ENCODE results near the gene TPX2.

TPX2 gene

DNA sequence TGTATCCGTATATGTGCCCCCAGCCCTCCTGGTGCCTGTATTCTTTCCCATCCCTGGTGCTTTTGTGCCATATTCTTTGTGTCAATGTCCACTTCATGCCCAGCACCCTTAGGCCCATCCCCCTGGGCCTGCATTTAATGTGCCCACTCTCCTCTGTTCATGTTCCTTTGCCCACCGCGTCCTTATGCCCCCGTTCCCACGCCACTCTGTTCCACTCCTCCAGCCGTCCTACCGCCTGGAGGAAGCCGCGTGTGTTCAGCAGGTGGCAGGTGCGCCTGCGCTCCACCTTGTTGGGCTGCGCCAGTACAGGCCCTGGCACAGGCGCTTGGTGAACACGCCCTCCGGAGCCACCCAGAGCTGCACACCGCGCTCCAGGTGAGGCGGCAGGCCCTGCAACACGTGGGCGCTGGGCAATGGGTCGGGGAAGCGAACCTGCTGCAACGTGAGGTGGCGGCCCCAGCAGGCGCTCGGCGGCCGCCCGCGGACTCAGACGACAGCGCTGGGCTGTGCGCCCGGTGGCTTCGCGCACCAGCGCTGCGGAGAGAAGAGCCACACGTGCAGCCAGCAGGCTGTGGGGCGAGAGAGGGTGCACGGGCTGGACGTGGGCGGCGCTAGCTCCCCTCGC is 110.3 kb downstream of the TPX2 start:
- DNase-seq (ENCODE audit: low read depth): no peak
